ENCODE measurements around the gene GSTK1. TPM values are rescaled to one million over a fixed set of nuclear protein-coding genes. Genes with fewer than 3 reads are reported as not detected.
A peak's percentile ranks its signal among the peaks of the same experiment; 100 is the strongest.

GSTK1 gene
- total and polyA plus RNA-seq, 2 experiments from 2014 or later, result 119 to 153 TPM

GRCh38 chr7:143269251-143269650 is 6.0 kb downstream of the GSTK1 start:
- no peaks in the 10 kb centered on the region for H3K27me3 ChIP-seq (replicated peaks; ENCODE audit: insufficient read depth)
- no peak overlapping the region for H2AFZ ChIP-seq
- H3K4me2 ChIP-seq (ENCODE audit: unreplicated experiment), result no peak overlapping the region
- no peaks in the 10 kb centered on the region for H3K9me3 ChIP-seq (ENCODE audit: low read depth)
- no peak overlapping the region for H3K27ac ChIP-seq
- H3K9me2 ChIP-seq (ENCODE audit: insufficient read depth), result no peaks in the 10 kb centered on the region
- 96% methylated on average over 5 of the region's 5 CpGs for WGBS, 2 experiments (ENCODE audit: low coverage in 1 of 2, low lambda C conversion rate in 2 of 2, missing lambda C conversion rate in 2 of 2)
- TF ChIP-seq EZH2phosphoT487 (IDR thresholded peaks at IDR 0.05; ENCODE audit: insufficient read depth, low read depth) (no peak), EZH2 (IDR thresholded peaks at IDR 0.05; ENCODE audit: insufficient read depth, poor library complexity, severe bottlenecking) (no peak)
- H3K9ac ChIP-seq, result no peak overlapping the region
- no peak for DNase-seq
- no peak overlapping the region for H3K4me3 ChIP-seq
- in situ Hi-C loops (cut with MboI), result no loop called here
- H4K20me1 ChIP-seq (ENCODE audit: insufficient read depth), result no peaks in the 10 kb centered on the region
- H3K79me2 ChIP-seq (ENCODE audit: insufficient read depth), result peaks cover 3% of the 10 kb centered on the region
- no peaks in the 10 kb centered on the region for H3F3A ChIP-seq (ENCODE audit: insufficient read depth)
- H3K36me3 ChIP-seq (ENCODE audit: low read depth), result peaks cover 15% of the 10 kb centered on the region; the same call in 1 of the 2 replicates
- peaks cover 3% of the 10 kb centered on the region; the same call in 1 of the 2 replicates for H3K4me1 ChIP-seq (ENCODE audit: insufficient read depth)

GRCh38 chr7:143271240-143271639 is 8.0 kb downstream of the GSTK1 start:
- Histone ChIP-seq H3K9me2 (ENCODE audit: insufficient read depth) (no peaks in the 10 kb centered on the region), H3K4me3 (no peak overlapping the region), H3K79me2 (ENCODE audit: insufficient read depth) (no peaks in the 10 kb centered on the region), H3K4me2 (ENCODE audit: unreplicated experiment) (no peak overlapping the region), H2AFZ (no peak overlapping the region), H3F3A (ENCODE audit: insufficient read depth) (no peaks in the 10 kb centered on the region), H4K20me1 (ENCODE audit: insufficient read depth) (no peaks in the 10 kb centered on the region), H3K27me3 (replicated peaks; ENCODE audit: insufficient read depth) (no peaks in the 10 kb centered on the region), H3K9ac (no peak overlapping the region), H3K9me3 (ENCODE audit: low read depth) (no peaks in the 10 kb centered on the region), H3K27ac (no peak overlapping the region), H3K36me3 (ENCODE audit: low read depth) (peaks cover 11% of the 10 kb centered on the region; the same call in 1 of the 2 replicates), H3K4me1 (ENCODE audit: insufficient read depth) (no peaks in the 10 kb centered on the region)
- TF ChIP-seq EZH2phosphoT487 (IDR thresholded peaks at IDR 0.05; ENCODE audit: insufficient read depth, low read depth), result no peak
- TF ChIP-seq EZH2 (IDR thresholded peaks at IDR 0.05; ENCODE audit: insufficient read depth, poor library complexity, severe bottlenecking), result no peak
- in situ Hi-C loops (cut with MboI), result no loop called here
- 95 to 96% methylated on average over 1 of the region's 1 CpG for WGBS, 2 experiments (ENCODE audit: low coverage in 1 of 2, low lambda C conversion rate in 2 of 2, missing lambda C conversion rate in 2 of 2)
- DNase-seq, result no peak

GRCh38 chr7:143272871-143273270 is 9.6 kb downstream of the GSTK1 start:
- H3K79me2 ChIP-seq (ENCODE audit: insufficient read depth), result no peaks in the 10 kb centered on the region
- DNase-seq, result no peak
- H3K36me3 ChIP-seq (ENCODE audit: low read depth), result 0 out of 2 replicates have a peak, but pooled peaks cover 2% of the 10 kb centered on the region
- H3K4me3 ChIP-seq, result no peak overlapping the region
- H3K4me1 ChIP-seq (ENCODE audit: insufficient read depth), result no peaks in the 10 kb centered on the region
- H3K9ac ChIP-seq, result no peak overlapping the region
- no peak overlapping the region for H2AFZ ChIP-seq
- no peak overlapping the region for H3K27ac ChIP-seq
- no peak for TF ChIP-seq EZH2phosphoT487 (IDR thresholded peaks at IDR 0.05; ENCODE audit: insufficient read depth, low read depth)
- TF ChIP-seq EZH2 (IDR thresholded peaks at IDR 0.05; ENCODE audit: insufficient read depth, poor library complexity, severe bottlenecking), result no peak
- WGBS, 2 experiments (ENCODE audit: low coverage in 1 of 2, low lambda C conversion rate in 2 of 2, missing lambda C conversion rate in 2 of 2), result 78 to 79% methylated on average over 2 of the region's 2 CpGs
- H4K20me1 ChIP-seq (ENCODE audit: insufficient read depth), result no peaks in the 10 kb centered on the region
- H3K4me2 ChIP-seq (ENCODE audit: unreplicated experiment), result no peak overlapping the region
- in situ Hi-C loops (cut with MboI), result no loop called here
- no peaks in the 10 kb centered on the region for H3F3A ChIP-seq (ENCODE audit: insufficient read depth)
- no peaks in the 10 kb centered on the region for H3K27me3 ChIP-seq (replicated peaks; ENCODE audit: insufficient read depth)
- no peaks in the 10 kb centered on the region for H3K9me2 ChIP-seq (ENCODE audit: insufficient read depth)
- no peaks in the 10 kb centered on the region for H3K9me3 ChIP-seq (ENCODE audit: low read depth)

GRCh38 chr7:143279186-143280098 is 16.2 kb downstream of the GSTK1 start:
- Histone ChIP-seq H3K36me3 (ENCODE audit: low read depth) (no peaks in the 10 kb centered on the region), H3K9me3 (ENCODE audit: low read depth) (no peaks in the 10 kb centered on the region), H3K4me3 (peak overlapping the region; percentile 3; the same call in 1 of the 2 replicates), H3K4me1 (ENCODE audit: insufficient read depth) (peaks cover 13% of the 10 kb centered on the region), H4K20me1 (ENCODE audit: insufficient read depth) (no peaks in the 10 kb centered on the region), H3K79me2 (ENCODE audit: insufficient read depth) (no peaks in the 10 kb centered on the region), H3K4me2 (ENCODE audit: unreplicated experiment) (peak overlapping the region; percentile 51), H3K9ac (peak overlapping the region; percentile 51), H3K27me3 (replicated peaks; ENCODE audit: insufficient read depth) (no peaks in the 10 kb centered on the region), H3K9me2 (ENCODE audit: insufficient read depth) (no peaks in the 10 kb centered on the region), H2AFZ (peak overlapping the region; percentile 59), H3K27ac (peak overlapping the region; percentile 50), H3F3A (ENCODE audit: insufficient read depth) (no peaks in the 10 kb centered on the region)
- WGBS, 2 experiments (ENCODE audit: low coverage in 1 of 2, low lambda C conversion rate in 2 of 2, missing lambda C conversion rate in 2 of 2), result 38 to 42% methylated on average over 8 of the region's 8 CpGs
- in situ Hi-C loops (cut with MboI), result no loop called here
- TF ChIP-seq EZH2phosphoT487 (IDR thresholded peaks at IDR 0.05; ENCODE audit: insufficient read depth, low read depth) (no peak), EZH2 (IDR thresholded peaks at IDR 0.05; ENCODE audit: insufficient read depth, poor library complexity, severe bottlenecking) (no peak)
- DNase-seq, result peak; percentile 84
